Kidney (tissue), 14 donors: ENCODE results near the gene ATP6V0D1. TPM values are rescaled to one million over a fixed set of nuclear protein-coding genes. Genes with fewer than 3 reads are reported as not detected.

Source experiments
- DNase-seq, 5 donors: peaks; one replicate each; pipeline ENCODE4 v3.0.0-alpha.2; 2013 to 2020
- FAIRE-seq: peaks from 2 replicates; lab custom pipeline; 2012; peaks lifted over from hg19 to GRCh38; lab: Jason Lieb, UNC
- H3K27ac ChIP-seq, 2 donors: one replicate each; pipeline ENCODE4 v1.7.0; 2013; ENCODE audit warnings: low read depth in 2 of 2, low read length in 2 of 2, inconsistent platforms in 1 of 2
- H3K27me3 ChIP-seq: one replicate; pipeline ENCODE4 v1.7.1; 2013; ENCODE audit warnings: low read length, inconsistent platforms; ENCODE audit not compliant: control insufficient read depth, insufficient read depth
- H3K36me3 ChIP-seq, 3 donors: one replicate each; pipeline versions ENCODE4 v1.7.0 to v1.7.1; 2013; ENCODE audit warnings: low read length in 3 of 3, control low read depth in 1 of 3, inconsistent platforms in 1 of 3; ENCODE audit not compliant: insufficient read depth in 3 of 3, control insufficient read depth in 2 of 3
- H3K4me1 ChIP-seq, 3 donors: one replicate each; pipeline versions ENCODE4 v1.7.0 to v1.7.1; 2013; ENCODE audit warnings: low read length in 3 of 3, inconsistent platforms in 1 of 3, low read depth in 1 of 3; ENCODE audit not compliant: control insufficient read depth in 2 of 3, insufficient read depth in 2 of 3
- H3K4me3 ChIP-seq, 3 donors: one replicate each; pipeline versions ENCODE4 v1.7.0 to v1.8.1; 2013; ENCODE audit warnings: low read length in 3 of 3, control low read depth in 1 of 3, inconsistent platforms in 1 of 3
- H3K9ac ChIP-seq, 3 donors: one replicate each; pipeline versions ENCODE4 v1.7.0 to v1.7.1; 2013; ENCODE audit warnings: low read length in 3 of 3, control low read depth in 1 of 3, inconsistent platforms in 1 of 3
- H3K9me3 ChIP-seq, 3 donors: one replicate each; pipeline versions ENCODE4 v1.7.0 to v1.7.1; 2013; ENCODE audit warnings: low read length in 3 of 3, control low read depth in 1 of 3, inconsistent platforms in 1 of 3; ENCODE audit not compliant: control insufficient read depth in 2 of 3, insufficient read depth in 1 of 3
- CTCF ChIP-seq: IDR thresholded peaks from 3 replicates; pipeline ENCODE4 v1.5.1; 2012; ENCODE audit warnings: mild to moderate bottlenecking, moderate library complexity, borderline replicate concordance; ENCODE audit not compliant: insufficient read depth; ENCODE audit errors: extremely low read depth
- intact Hi-C: fragments of 100-400 bp; cut with DNase I; formaldehyde crosslinking; loops from one replicate; pipeline ENCODE4 v1.11.1; 2022
- polyA plus RNA-seq: library from polyadenylated mRNA; stranded (reverse); fragments of 350-450 nt; fragmentation: Illumina TruSeq; extraction: RNeasy Lipid Tissue Mini Kit (QIAGEN cat#74804); gene quantifications from one replicate; pipeline ENCODE4 v1.2.3, GENCODE V29; 2014; ENCODE audit warnings: low read depth, low replicate concordance; ENCODE audit not compliant: insufficient read depth
- total RNA-seq: library from RNA; stranded (reverse); fragmentation: NEBNext Ultra II Directional; extraction: Animal tissue kit (Norgen Biotek cat#: 25700); gene quantifications from one replicate; pipeline ENCODE4 v1.2.1, GENCODE V29; 2021
- donor health status: control.
- donor health status: control.
- donor health status: control.
- donor health status: control.
- donor health status: control.
- donor health status: DM: yes; HTN: yes; CAD: no.
- donor health status: Normal renal cell carcinoma (clear cell type).

ATP6V0D1 gene
- total and polyA plus RNA-seq, 2 donors from 2014 or later = 100 to 208 TPM

DNA sequence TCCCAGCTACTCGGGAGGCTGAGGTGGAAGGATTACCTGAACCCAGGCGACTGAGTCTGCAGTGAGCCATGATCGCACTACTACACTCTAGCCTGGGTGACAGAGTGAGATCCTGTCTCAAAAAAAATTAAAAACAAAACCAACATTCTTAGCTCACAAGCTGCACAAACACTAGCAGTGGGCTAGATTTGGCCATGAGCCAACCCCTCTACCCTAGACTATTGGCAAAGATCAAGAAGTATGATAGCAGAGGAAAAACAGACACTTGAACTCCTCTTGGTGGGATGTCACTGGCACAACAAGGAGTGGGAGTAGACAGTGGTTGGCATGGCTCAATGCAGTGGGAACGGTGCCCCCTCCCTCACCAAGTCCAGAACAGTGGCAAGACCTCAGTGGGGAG, 28.1 kb upstream of the ATP6V0D1 start:
- peaks cover 0 to under 1% (median 0%) of the 10 kb centered on the region in 3 donors for H3K4me1 ChIP-seq
- no peak for TF ChIP-seq CTCF
- no peaks in the 10 kb centered on the region for H3K9me3 ChIP-seq
- no peak overlapping the region for H3K4me3 ChIP-seq
- H3K27ac ChIP-seq = no peak overlapping the region
- H3K9ac ChIP-seq = no peak overlapping the region
- H3K36me3 ChIP-seq = no peaks in the 10 kb centered on the region
- intact Hi-C loops = no loop called here
- H3K27me3 ChIP-seq = no peaks in the 10 kb centered on the region
- no peak for DNase-seq
- no peak for FAIRE-seq

GRCh38 chr16:67506468-67506867, 25.5 kb upstream of the ATP6V0D1 start:
- no peaks in the 10 kb centered on the region for H3K36me3 ChIP-seq
- H3K27me3 ChIP-seq = no peaks in the 10 kb centered on the region
- FAIRE-seq (no peak), DNase-seq (no peak)
- no peaks in the 10 kb centered on the region for H3K9me3 ChIP-seq
- H3K4me1 ChIP-seq = peaks cover 0 to 6% (median 0%) of the 10 kb centered on the region in 3 donors
- TF ChIP-seq CTCF = no peak
- no peak overlapping the region for H3K4me3 ChIP-seq
- H3K9ac ChIP-seq = no peak overlapping the region
- no peak overlapping the region for H3K27ac ChIP-seq
- intact Hi-C loops = no loop called here

- H3K9me3 ChIP-seq = no peaks in the 10 kb centered on the region
- no peaks in the 10 kb centered on the region for H3K36me3 ChIP-seq
- TF ChIP-seq CTCF = no peak
- DNase-seq (peak in 1 of 5 donors; percentile 80), FAIRE-seq (no peak)
- H3K9ac ChIP-seq = no peak overlapping the region
- H3K4me1 ChIP-seq = peaks cover 0 to 6% (median 0%) of the 10 kb centered on the region in 3 donors
- no peaks in the 10 kb centered on the region for H3K27me3 ChIP-seq
- peak overlapping the region in 1 of 2 donors; percentile 23 for H3K27ac ChIP-seq
- no peak overlapping the region for H3K4me3 ChIP-seq
- intact Hi-C loops = no loop called here
These were observed 23.4 kb upstream of the ATP6V0D1 start for GRCh38 chr16:67504031-67505021.
